ENCODE results near the gene KCTD20. TPM values are rescaled to one million over a fixed set of nuclear protein-coding genes. Genes with fewer than 3 reads are reported as not detected.
A peak's percentile ranks its signal among the peaks of the same experiment; 100 is the strongest.

The KCTD20 gene
- total and polyA plus RNA-seq, 9 of the 15 experiments (the other 6 are each of a cell fraction or from before 2014, with no cell fraction given): 28.9 to 160 (median 70.6) TPM

GRCh38 chr6:36478051-36478526, 35.3 kb downstream of the KCTD20 start (continued):
- TF ChIP-seq YY1 (IDR thresholded peaks at IDR 0.05; ENCODE audit: borderline replicate concordance in 1 of 3, control insufficient read depth in 1 of 3, extremely low read depth in 1 of 3, insufficient read depth in 3 of 3, insufficient read length in 1 of 3, insufficient replicate concordance in 2 of 3, low read depth in 1 of 3, low read length in 2 of 3): peak in 1 of 3 experiments; percentile 36
- TF ChIP-seq FOXJ2 (tag; IDR thresholded peaks at IDR 0.05): peak; percentile 54; the same call in 1 of the 2 replicates
- no peak for TF ChIP-seq NCOA4 (IDR thresholded peaks at IDR 0.05; ENCODE audit: partially characterized antibody)
- no peak for TF ChIP-seq E2F1 (CRISPR knock-in tag; IDR thresholded peaks at IDR 0.05)
- no peak for TF ChIP-seq STAG1 (CRISPR knock-in tag; IDR thresholded peaks at IDR 0.05; ENCODE audit: borderline replicate concordance)
- no peak for TF ChIP-seq CEBPB (tag; IDR thresholded peaks at IDR 0.05)
- TF ChIP-seq, protein P1, sequence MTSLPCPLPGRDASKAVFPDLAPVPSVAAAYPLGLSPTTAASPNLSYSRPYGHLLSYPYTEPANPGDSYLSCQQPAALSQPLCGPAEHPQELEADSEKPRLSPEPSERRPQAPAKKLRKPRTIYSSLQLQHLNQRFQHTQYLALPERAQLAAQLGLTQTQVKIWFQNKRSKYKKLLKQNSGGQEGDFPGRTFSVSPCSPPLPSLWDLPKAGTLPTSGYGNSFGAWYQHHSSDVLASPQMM (CRISPR knock-in tag; IDR thresholded peaks at IDR 0.05): no peak
- TF ChIP-seq PML (IDR thresholded peaks at IDR 0.05; ENCODE audit: low read length): peak; percentile 79
- peak; percentile 78 for TF ChIP-seq FOXM1 (IDR thresholded peaks at IDR 0.05; ENCODE audit: low read depth)
- no peak for TF ChIP-seq FOXM1 (CRISPR knock-in tag; IDR thresholded peaks at IDR 0.05; ENCODE audit: low read depth)
- TF ChIP-seq MTF1 (CRISPR knock-in tag; IDR thresholded peaks at IDR 0.05; ENCODE audit: borderline replicate concordance): no peak
- peak; percentile 88 for TF ChIP-seq TAL1 (IDR thresholded peaks at IDR 0.05)
- no peak for TF ChIP-seq CBX5 (IDR thresholded peaks at IDR 0.05; ENCODE audit: borderline replicate concordance, low read depth)
- TF ChIP-seq ZNF217 (CRISPR knock-in tag; IDR thresholded peaks at IDR 0.05): no peak
- TF ChIP-seq ILF3 (IDR thresholded peaks at IDR 0.05; ENCODE audit: borderline replicate concordance): no peak
- no peak for TF ChIP-seq PHF8 (IDR thresholded peaks at IDR 0.05; ENCODE audit: borderline replicate concordance, low read length)
- no peak for TF ChIP-seq TAF1 (IDR thresholded peaks at IDR 0.05; ENCODE audit: control insufficient read depth, extremely low read depth, insufficient read depth, low read length, severe bottlenecking)
- no peak for TF ChIP-seq BMI1 (IDR thresholded peaks at IDR 0.05; ENCODE audit: low read length)
- TF ChIP-seq DMBX1 (CRISPR knock-in tag; IDR thresholded peaks at IDR 0.05; ENCODE audit: borderline replicate concordance): no peak
- TF ChIP-seq, protein P2, sequence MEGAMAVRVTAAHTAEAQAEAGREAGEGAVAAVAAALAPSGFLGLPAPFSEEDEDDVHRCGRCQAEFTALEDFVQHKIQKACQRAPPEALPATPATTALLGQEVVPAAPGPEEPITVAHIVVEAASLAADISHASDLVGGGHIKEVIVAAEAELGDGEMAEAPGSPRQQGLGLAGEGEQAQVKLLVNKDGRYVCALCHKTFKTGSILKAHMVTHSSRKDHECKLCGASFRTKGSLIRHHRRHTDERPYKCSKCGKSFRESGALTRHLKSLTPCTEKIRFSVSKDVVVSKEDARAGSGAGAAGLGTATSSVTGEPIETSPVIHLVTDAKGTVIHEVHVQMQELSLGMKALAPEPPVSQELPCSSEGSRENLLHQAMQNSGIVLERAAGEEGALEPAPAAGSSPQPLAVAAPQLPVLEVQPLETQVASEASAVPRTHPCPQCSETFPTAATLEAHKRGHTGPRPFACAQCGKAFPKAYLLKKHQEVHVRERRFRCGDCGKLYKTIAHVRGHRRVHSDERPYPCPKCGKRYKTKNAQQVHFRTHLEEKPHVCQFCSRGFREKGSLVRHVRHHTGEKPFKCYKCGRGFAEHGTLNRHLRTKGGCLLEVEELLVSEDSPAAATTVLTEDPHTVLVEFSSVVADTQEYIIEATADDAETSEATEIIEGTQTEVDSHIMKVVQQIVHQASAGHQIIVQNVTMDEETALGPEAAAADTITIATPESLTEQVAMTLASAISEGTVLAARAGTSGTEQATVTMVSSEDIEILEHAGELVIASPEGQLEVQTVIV (CRISPR knock-in tag; IDR thresholded peaks at IDR 0.05; ENCODE audit: borderline replicate concordance): no peak
- no peak for TF ChIP-seq CGGBP1 (CRISPR knock-in tag; IDR thresholded peaks at IDR 0.05)
- no peak for TF ChIP-seq KLF10 (CRISPR knock-in tag; IDR thresholded peaks at IDR 0.05)
- no peak for TF ChIP-seq TEAD1 (CRISPR knock-in tag; IDR thresholded peaks at IDR 0.05)
- no peak for TF ChIP-seq FOS (IDR thresholded peaks at IDR 0.05; ENCODE audit: extremely low read depth, insufficient read length)
- TF ChIP-seq PHF21A (IDR thresholded peaks at IDR 0.05; ENCODE audit: borderline replicate concordance, low read depth): peak; percentile 68; the same call in 1 of the 2 replicates
- no peak for TF ChIP-seq SNIP1 (IDR thresholded peaks at IDR 0.05; ENCODE audit: low read depth)
